ENCODE data around the gene C14orf119.
"Not testable (repeated sequence)": the region's sequence is repeated elsewhere in the genome, so short reads cannot be mapped to it uniquely, and the experiment has no call there.

The C14orf119 gene

DNA sequence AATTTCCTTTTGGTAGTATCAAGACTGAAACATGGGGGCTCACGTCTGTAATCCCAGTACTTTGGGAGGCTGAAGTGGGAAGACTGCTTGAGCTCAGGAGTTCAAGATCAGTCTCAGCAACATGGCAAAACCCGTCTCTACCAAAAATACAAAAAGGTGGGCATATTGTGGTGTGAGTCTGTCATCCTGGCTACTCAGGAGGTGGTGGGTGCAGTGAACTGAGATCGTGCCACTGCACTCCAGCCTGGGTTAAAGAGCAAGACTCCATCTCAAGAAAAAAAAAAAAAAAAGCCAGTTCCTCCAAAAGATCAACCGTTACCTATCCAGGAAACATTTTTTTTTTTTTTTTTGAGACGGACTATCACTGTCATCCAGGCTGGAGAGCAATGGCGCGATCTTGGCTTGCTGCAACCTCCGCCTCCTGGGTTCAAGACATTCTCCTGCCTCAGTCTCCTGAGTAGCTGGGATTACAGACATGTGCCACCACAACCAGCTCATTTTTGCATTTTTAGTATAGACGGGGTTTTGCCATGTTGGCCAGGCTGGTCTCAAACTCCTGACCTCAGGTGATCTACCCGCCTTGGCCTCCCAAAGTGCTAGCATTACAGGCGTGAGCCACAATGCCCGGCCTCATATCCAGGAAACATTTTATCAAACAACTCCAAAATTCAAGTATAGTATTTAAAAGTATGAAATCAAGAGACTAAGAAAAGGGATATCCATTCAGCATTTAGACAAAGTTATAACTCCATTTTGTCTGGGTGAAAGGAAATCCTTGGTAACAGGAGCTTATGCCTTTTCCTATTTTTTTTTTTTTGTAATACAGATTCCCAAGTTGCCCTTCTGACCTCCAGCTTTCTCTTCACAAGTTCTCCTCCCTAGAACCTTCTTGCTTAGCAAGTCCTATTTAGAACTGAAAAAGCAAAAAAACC, 3.7 kb upstream of the C14orf119 start:
- no peak for DNase-seq

DNA sequence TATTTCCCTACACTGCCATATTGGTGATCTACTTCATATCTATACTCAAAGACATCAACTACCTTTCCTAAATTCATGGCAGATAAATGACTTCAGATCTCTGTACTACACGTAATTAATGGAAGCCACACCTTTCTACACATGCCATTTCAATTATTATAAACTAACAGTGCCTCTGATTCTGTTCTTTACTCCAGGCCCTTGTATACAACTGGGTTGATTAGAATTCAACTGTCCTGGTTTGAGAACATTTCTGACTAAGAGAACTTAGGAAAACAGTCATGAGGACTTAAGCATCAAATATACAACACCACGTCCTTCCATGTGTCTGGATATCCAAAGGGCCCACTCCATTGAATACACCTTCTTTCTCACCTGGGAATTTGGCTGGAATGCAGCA, 2.2 kb upstream of the C14orf119 start:
- DNase-seq, result no peak

DNA sequence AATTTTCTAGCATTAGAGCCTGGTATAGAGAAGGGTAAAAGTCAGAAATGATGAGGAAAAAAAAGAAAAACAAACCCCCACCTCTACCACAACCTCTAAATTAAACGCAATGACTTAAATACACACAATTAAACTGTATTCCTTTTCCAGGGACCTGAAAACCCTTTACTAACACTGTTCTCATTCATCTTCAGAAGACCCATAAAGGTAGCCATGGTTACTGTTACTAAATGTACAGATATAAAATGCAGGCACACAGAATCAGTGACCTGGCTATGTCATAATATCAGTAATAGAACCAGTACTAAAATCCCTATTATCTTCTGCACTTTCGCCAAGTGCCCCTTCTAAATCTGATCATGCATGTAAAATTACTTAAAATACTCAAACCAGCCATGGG, 1.8 kb upstream of the C14orf119 start:
- DNase-seq, result no peak

GRCh38 chr14:23093991-23094665, 1.2 kb upstream of the C14orf119 start:
- no peak for DNase-seq

DNA sequence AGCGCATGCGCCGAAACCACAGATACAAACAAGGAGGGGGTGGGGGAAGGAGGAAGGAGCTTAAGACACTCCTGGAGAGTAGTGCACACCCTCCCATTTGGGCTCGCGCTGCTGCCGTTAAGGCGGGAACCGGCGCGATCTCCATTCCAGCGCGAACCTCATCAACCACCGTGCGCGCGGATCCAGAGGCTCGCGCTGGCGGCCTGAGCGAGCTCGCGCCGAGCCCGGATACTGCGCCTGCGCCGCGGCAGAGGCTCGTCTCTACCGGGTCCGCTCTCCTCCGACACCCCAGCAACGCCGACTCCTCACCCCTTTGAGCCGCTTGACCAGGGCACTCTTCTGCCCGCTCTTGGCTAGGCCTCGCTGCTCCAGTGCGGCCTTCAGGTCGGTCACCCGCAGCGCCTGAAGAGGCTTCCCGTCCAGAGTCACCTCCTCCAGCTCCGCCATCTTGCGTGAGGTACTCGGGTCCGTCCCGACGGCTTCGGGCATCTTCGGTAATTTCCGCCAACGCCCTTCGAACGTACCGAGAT, 574 bp upstream of the C14orf119 start, which contains the start of gene ACIN1:
ACIN1 (minus strand) TSS at position 471 of the 530 bp plus-strand sequence; CDS start at position 447, 24 bp downstream.
- peak; percentile 99 to 100 for DNase-seq

GRCh38 chr14:23097786-23098185, 2.5 kb downstream of the C14orf119 start:
- no peak for DNase-seq

GRCh38 chr14:23099212-23099861, 4.0 kb downstream of the C14orf119 start:
- DNase-seq, result no peak

- no peak for DNase-seq
Measured at GRCh38 chr14:23101213-23101970, 6.1 kb downstream of the C14orf119 start.

GRCh38 chr14:23101986-23102625, 6.8 kb downstream of the C14orf119 start:
- no peak for DNase-seq

DNA sequence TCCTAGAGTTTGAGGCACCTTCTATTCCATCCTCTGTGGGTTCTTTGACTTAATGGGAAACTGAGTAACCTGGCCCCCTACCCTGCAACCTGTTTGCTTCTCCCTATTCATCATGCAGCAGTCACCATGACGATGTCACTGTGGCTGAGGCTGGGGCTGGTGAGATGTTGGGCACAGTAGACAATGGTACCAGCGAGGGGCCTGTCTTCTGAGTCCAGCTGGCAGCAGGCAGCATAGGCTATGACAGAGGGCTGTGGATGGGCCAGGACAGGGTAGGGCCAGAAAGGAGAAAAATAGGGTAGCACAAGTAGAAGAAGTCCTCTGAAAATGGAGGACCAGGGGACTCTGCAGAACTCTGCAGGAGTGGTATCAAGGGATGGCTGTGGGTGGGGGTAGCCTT, 7.5 kb downstream of the C14orf119 start:
- no peak for DNase-seq

DNA sequence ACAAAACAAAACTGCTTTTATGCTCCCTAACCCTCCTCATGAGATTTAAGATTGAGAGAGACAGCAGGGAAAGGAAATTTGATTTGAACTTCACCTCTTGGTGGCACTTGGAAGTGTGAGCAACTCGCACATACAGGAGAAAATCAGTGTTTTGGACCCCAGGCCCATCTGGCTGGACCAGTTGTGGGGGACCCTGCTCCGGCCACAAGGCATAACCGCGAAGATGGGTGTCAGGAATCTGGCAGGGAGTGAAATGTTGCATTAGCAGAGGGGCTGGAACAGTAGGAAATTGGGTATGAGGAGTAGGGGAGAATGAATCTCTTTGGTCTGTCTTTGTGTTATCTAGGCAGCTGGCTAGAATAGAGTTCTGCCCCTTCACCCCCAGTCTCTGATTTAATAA, 8.3 kb downstream of the C14orf119 start:
- DNase-seq, result no peak

DNA sequence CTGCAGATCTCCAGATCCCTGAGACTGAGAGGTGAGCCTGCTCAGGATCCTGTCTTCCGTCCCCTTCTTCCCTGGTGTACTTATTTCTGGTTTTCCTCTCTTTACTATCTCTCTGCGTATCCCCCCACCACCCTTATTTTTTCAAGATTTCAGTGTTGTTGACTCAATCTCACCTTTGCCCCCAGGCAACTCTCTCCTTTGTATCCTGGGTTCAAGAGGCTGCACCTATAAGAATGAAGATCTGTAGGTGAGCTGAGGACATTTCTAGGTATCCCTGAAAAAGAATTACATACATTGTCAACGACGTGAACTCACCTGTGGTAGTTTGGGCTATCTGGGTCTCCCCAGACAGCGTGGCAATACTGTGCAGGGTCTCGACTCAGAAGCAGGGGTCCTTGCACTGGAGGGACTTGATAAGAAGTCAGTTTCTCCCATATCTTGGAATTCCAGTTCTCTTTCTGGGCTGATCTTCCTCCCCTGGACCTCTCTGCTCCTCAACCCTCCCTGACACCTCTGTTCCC, 8.8 kb downstream of the C14orf119 start:
- no peak for DNase-seq

DNA sequence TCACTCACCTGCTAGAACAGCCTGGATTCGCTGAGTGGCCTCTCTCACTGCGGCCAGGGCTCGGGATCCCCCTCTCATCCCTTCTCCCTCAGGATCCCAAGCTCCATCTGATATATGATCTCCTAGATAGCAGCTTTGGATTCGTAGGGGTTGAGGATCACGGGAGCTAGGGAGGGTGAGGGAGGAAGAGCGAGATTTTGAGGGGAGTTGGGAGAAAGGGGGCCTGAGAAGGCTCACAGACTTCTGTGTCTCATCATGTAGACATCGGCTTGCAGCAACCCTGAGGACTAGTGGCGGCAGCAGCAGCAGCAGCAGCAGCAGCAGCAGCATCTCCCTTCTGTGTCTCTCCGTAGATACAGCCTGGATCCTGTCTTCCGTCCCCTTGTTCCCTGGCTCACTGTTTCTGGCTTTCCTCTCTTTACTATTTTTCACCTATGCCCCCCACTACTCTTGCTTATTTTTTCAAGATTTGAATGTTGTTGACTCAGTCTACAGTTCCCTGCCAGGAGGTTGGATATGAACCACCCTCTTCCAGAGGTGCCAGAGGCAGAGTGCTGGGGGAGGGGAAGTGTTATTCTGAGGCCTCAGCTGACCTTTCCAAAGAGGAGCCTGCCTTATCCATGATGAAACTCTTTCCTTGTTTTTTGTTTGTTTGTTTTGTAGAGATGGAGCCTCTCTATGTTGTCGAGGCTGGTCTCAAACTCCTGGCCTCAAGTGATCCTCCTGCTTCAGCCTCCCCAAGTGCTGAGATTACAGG, 9.5 kb downstream of the C14orf119 start, which contains the start of gene CIROP:
CIROP (minus strand) TSS at position 399 of the 757 bp plus-strand sequence; CDS start at position 330, 69 bp downstream.
- no peak for DNase-seq

- no peak for DNase-seq
Measured at GRCh38 chr14:23105348-23105824, 10.1 kb downstream of the C14orf119 start.

GRCh38 chr14:23106747-23107045, 11.4 kb downstream of the C14orf119 start:
- DNase-seq, result no peak

GRCh38 chr14:23107620-23108019, 12.3 kb downstream of the C14orf119 start:
- DNase-seq, result not testable (repeated sequence)

DNA sequence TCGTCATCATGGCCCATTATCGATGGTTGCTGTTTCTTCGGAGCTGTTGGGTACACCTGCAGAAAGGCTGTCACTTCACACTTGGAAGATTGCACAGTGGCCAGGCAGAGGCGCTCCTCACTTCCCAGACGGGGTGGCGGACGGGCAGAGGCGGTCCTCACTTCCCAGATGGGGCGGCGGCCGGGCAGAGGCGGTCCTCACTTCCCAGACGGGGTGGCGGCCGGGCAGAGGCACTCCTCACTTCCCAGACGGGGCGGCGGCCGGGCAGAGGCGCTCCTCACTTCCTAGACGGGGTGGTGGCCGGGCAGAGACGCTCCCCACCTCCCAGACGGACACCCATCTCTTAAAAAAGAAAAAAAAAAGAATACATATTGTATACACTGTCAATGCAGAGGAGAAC, 12.9 kb downstream of the C14orf119 start:
- DNase-seq, result not testable (repeated sequence)

- no peak for DNase-seq
Measured at GRCh38 chr14:23109769-23110168, 14.5 kb downstream of the C14orf119 start.

GRCh38 chr14:23110579-23111365, 15.5 kb downstream of the C14orf119 start:
- DNase-seq, result no peak
